Femur (tissue), 1 donor: ENCODE measurements around the gene CEMIP.

ENCODE experiments used
- DNase-seq: peaks from one replicate; pipeline ENCODE4 v3.0.0-alpha.2; 2017

Gene CEMIP, protein sequence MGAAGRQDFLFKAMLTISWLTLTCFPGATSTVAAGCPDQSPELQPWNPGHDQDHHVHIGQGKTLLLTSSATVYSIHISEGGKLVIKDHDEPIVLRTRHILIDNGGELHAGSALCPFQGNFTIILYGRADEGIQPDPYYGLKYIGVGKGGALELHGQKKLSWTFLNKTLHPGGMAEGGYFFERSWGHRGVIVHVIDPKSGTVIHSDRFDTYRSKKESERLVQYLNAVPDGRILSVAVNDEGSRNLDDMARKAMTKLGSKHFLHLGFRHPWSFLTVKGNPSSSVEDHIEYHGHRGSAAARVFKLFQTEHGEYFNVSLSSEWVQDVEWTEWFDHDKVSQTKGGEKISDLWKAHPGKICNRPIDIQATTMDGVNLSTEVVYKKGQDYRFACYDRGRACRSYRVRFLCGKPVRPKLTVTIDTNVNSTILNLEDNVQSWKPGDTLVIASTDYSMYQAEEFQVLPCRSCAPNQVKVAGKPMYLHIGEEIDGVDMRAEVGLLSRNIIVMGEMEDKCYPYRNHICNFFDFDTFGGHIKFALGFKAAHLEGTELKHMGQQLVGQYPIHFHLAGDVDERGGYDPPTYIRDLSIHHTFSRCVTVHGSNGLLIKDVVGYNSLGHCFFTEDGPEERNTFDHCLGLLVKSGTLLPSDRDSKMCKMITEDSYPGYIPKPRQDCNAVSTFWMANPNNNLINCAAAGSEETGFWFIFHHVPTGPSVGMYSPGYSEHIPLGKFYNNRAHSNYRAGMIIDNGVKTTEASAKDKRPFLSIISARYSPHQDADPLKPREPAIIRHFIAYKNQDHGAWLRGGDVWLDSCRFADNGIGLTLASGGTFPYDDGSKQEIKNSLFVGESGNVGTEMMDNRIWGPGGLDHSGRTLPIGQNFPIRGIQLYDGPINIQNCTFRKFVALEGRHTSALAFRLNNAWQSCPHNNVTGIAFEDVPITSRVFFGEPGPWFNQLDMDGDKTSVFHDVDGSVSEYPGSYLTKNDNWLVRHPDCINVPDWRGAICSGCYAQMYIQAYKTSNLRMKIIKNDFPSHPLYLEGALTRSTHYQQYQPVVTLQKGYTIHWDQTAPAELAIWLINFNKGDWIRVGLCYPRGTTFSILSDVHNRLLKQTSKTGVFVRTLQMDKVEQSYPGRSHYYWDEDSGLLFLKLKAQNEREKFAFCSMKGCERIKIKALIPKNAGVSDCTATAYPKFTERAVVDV (N-terminal part only)

DNA sequence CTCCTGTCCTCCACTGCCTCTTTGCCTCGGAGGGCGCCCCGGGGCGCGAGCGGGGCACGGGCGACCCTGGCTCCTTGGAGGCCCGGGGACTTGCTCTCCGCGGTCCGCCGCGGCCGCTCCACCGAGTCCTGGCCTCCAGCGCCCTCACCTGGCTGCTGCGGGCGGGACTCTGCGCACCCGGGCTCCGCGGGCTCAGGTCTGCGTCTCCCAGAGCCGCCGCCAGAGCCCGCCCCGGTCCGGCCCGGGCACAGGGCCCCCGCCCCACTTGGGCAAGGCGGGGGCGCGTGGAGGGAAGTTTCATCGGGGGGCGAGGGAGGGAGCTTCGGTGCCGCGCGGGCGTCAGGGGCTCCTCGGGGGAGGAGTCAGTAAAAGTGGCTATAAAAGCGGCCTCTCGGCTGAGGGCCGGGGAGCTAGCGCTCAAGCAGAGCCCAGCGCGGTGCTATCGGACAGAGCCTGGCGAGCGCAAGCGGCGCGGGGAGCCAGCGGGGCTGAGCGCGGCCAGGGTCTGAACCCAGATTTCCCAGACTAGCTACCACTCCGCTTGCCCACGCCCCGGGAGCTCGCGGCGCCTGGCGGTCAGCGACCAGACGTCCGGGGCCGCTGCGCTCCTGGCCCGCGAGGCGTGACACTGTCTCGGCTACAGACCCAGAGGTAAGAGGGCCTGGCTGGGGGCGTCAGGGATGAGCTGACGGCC is at the start of gene CEMIP:
CEMIP (plus strand) TSS at position 407 of the 694 bp plus-strand sequence. CDS start 94,510 bp downstream, outside the sequence.
- DNase-seq, result peak; percentile 85

DNA sequence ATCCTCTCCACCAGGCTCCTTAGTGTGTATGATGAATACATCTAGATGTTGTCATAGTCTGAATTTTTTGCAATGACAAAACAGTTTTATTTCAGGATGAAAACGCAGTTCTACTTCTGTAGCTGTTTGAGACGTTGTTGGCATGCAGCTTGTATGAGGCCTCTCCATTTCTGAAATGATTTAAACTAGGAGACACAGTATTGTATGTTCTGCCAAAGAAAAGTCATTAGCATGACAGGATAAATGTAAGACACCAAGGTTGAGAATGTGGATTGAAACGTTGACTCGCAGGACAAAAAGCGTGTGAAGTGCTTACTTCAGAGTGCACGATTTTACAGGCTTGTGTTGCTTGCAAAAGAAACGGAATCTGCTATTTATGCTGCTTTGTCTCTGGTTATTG is 48.8 kb upstream of the CEMIP start:
- no peak for DNase-seq

DNA sequence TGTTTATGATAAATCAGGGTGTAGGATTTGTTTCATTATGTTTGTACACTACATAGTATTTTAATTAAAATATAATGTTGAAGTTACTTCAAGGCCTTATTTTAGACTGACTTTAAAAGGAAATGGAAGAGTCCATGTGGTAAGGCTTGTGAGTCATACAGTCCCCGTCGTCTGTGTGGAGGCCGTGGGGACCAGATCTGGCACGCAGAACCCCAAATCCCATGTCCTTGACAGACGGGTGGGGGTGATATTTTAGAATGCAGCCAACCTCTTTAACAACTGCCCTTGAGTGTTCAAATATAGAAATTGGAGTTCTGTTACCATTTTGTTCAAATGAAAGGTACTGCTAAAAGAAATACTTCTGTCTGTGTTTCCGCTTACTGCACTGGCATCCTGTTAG is 48.2 kb upstream of the CEMIP start:
- no peak for DNase-seq

DNA sequence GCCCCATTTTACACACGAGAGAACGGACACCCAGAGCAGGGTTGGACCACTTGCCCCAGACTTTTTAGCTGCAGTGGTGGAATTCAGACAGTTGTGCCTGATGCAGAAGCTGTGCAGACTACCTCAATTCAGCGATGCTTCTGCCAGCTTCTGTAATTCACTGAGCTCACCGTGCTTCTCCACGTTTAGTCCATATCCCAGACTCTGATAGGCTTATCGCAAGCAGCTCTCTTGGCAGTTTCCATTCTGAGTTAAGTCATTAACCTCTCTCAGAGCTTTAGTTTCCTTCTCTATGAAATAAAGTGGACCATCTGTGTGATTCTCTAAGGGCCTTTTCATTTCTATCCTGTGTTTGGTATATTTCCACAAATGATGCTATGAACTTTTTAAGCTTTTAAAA is 47.0 kb upstream of the CEMIP start:
- DNase-seq, result no peak

DNA sequence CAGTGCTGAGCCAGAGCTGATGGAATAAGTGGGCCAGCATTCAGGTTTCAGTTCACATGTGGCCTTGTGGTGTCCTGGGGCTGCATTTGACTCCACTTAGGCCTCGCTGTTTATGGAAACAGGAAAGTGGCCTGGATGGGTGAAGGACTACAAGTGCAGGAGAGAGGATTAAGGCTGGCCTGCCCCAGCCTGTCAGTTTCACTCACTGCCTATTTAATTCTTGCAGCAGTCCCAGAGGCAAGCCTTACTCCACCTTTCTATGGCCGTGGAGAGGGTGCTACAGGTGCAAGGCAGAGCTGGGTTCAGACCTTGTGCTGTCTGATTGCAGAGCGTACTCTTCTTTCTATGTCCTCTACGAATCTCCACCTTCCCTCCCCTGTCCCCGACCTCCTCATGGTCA is 46.4 kb upstream of the CEMIP start:
- no peak for DNase-seq

DNA sequence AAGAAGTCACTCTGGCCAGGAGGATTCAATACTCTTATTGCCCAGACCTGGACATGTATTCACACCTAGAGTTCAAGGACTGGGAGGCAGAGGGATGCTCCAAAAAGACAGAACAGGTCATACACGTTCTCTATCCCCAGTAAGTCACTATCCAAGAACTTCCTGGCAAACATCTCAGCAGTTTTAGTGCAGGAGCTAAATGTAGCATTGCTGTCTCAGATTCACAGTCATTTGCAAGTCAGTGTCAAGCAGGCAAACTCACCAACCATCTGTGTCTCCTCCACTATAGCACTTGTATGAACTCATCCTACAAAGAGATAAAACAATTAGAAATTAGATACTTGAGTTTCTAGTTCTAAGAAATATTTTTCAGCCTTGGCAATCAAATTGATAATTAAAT is 45.7 kb upstream of the CEMIP start:
- DNase-seq, result no peak

DNA sequence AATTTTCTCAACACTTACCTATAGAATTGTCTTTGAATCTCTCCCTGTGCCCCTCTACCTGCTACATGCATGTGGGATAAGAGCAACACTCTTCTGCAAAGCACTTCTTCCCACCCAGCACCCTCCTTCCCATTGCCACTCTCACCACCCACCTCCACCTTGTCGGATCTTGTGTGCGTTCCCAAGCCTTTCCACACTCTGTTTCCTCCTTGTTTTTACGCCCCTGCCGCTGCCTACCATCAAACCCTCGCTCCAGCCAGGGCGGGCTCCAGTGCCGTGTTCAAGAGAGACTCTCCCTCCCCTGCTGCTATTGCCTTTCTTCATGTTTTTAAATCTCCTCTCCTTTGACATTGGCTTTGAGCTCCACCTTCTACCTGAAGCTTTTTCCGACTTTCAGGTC is 43.8 kb upstream of the CEMIP start:
- DNase-seq, result no peak

DNA sequence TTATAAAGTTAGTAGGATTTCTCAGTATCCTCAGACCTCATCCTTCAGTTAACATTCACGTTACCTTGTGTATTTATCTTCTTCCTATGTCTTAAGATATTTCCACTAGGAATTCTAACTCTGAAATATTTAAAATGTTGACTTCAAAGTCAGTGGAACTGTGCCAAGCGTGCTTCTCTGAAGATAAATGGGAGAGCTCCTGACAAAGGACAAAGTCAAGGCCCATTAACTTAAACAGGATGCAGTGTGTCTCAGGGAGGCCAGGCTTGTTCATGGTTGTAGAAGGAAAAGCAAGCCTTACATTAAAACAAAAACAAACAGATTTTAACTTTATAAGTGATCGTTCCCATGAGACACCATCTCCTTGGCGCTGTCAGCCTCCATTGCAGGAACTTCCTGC is 42.6 kb upstream of the CEMIP start:
- no peak for DNase-seq

DNA sequence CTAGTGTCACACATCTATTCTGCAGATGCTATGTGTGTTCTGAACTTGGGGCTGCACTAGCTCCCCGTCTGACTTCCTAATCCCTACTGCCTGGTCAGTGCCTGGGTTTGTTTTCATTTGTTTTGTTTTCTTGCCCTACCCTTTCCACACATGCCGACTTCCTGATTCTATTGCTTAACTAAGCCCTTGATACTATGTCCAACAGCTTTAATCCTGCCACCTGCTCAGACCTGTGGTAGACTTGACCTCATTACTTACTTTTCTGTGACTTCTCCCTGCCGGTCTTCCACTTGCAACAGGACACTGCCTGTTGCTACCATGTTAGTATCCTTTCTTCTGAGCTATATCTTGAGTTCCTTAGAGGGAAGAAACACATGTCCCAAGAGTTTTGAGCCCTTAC is 39.3 kb upstream of the CEMIP start:
- no peak for DNase-seq

DNA sequence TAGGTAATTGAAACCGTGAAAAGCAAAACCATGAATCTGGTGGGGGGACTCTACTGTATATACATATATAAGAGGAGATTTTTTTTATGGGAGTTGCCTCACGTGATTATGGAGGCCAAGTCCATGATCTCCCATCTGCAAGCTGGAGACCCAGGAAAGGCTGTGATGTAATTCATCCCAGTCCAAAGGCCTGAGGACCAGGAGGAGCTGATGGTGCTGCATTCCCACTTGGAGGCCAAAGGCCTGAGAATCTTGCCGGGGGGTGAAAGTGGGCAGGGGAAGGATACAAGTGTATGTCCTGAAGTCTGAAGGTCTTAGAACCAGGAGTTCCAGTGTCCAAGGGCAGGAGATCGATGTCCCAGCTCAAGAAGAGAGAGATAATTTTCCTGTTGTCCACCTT is 37.1 kb upstream of the CEMIP start:
- no peak for DNase-seq

DNA sequence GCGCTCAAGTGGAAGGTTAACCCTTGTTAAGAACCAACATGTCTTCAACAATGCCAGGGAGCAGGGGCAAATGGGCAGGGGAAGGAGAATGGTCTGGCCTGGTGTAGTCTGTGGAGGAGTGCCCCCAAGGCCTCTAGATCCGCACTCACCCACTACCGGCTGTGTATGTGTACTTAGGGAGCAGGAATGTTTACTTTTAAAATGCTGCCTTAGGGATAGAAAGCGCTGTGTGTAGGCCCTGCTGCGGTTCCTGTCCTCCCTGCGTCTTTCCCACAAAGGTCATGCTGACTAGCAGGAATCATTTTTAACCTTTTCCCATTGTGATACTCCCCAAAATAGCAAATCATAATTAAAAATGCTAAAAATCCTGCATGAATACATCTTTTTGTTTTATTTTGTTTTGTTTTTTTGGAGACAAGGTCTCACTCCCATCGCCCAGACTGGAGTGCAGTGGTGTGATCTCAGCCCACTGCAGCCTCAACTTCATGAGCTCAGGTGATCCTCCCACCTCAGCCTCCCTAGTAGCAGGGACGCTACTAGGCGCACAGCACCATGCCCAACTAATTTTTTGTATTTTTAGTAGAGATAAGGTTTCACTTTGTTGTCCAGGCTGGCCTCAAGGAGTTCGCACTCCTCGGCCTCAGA is 35.9 kb upstream of the CEMIP start:
- DNase-seq, result no peak

DNA sequence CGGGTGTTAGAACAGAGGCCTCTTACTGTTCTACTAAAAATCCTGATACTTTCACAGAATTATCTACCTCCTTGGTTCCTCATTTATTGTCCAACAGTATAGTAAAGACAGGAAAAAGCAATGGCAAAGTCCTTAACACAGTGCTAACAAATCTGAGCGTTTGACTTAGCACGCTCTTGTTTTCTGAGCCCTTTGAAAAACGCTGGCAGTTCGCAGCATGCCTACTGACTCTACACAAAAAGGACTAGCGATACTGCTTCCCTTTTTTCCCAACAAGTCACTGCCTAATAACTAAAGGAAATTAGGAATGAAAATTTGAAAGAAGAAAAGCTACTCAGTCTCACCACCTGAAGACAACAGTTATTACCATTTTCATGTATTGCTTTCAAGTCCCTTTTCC is 34.8 kb upstream of the CEMIP start:
- DNase-seq, result no peak

DNA sequence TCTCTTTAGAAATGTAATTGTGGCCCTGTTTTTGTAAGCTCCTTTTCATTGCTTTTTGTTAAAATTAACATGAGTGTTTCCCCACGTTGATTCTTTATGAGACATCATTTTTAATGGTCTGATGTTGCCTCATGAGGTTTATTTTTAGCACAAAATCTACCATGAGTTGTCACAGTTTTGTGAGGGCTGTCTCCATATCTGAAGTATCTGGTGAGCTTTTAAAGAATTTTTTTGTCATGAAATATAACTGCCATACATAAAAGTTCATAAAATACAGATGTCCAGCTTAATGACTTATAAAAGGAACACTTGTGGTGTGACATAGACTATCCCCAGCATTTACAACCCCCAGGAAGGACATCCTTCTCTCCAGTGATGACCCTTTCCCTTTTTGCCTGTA is 34.3 kb upstream of the CEMIP start:
- no peak for DNase-seq

DNA sequence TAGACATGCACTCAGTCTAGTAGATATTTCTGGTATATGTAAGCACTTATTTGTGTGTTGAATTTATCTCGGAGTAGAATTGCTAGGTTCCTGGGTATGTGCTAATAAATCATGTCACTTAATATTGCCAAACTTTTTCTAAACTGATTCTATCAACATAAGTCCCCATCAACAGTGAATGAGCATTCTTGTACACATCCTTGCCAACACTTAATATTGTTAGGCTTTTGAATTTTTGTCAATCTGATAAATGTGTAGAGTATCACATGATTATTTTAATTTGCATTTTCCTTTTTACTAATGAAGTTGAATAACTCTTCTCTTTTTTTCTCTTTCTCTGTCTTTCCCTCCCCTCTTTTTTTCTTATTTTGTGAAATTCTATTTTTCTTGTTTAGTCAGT is 33.3 kb upstream of the CEMIP start:
- no peak for DNase-seq

DNA sequence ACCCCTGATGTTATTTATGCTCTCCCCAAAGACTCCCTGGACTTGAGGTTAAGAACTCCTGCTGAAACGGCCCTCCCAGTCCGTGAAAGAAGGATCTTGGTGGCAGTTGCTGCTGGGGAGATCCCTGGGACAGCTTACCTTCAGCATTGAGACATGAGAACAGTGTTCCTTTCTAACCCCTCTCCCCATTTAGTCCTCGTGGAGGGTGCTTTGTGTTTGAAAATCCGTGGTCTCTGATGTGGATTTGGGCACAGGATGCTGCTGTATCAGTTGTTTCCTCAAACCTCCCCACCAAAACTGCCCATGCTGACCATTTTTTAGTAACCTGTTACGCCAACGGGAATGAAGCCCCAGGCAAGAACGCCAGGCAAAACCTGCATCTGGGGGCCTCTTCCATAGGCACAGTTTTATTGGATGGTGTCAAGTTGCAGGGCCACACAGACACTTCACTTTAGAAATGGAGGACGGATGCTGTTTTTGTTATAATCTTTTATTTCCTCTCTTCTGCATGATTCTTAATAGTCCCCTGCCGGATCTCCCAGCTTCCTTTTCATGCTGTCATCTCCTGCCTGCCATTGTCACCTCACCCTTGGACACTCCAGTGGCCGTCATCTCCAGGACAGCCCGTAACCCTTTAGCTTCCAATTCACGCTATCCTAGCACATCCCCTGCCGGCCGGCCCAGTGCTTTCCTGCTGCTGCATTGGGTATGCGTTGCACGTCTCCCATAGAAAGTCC is 31.7 kb upstream of the CEMIP start:
- no peak for DNase-seq

DNA sequence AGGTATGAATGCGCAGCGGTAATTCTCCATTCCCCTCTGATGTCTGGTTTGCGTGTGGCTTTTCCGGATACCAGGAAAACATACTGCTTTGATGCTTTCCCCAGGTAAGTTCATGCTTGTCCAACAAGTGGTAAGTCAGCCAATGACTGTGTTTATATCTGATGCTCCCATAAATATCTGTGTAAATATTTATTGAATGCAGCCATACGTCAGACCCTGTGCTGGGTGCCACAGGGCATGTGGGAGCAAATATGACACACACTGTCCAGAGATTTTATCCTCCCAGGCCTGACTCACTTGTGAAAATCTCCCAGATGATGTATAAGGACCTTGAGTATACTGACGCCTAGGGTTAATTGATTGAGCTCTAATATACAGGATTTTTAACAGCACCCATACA is 29.6 kb upstream of the CEMIP start:
- DNase-seq, result no peak

DNA sequence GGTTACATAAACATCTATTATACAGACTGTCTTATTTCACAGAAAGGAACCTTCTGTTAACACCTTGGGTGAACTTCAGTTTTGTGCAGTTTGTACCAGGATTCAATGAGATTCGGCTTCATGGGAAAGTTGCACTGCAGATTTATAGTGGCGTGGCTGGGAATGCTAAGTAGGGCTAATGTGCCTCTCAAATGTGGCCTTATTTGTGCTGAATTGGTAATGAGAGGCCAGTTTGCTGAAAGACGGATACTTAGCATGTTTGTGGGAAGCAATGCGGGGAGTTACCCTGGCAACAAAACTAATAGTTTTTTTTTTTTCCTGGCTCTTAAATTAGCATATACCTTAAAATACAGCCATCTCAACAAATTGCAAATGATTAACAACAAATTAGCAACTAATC is 28.6 kb upstream of the CEMIP start:
- no peak for DNase-seq

DNA sequence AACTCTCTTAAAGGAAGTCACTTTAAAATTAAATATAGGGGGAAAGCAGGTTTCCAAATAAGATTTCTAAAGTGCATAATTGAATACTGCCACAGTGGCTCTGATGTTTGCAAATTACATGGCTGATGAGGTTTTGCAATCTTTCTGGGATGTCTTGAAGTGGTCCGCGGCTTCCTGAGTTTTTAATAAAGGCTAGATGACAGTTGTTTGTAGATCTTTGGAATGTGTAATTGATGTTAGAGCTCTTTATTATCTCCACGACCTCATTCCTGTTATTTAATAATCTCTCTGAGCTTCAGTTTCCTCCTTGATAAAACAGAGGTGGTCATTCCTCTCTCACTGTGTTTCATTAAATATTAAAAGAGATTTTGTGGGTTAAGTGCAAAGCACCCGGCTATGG is 27.0 kb upstream of the CEMIP start:
- no peak for DNase-seq

DNA sequence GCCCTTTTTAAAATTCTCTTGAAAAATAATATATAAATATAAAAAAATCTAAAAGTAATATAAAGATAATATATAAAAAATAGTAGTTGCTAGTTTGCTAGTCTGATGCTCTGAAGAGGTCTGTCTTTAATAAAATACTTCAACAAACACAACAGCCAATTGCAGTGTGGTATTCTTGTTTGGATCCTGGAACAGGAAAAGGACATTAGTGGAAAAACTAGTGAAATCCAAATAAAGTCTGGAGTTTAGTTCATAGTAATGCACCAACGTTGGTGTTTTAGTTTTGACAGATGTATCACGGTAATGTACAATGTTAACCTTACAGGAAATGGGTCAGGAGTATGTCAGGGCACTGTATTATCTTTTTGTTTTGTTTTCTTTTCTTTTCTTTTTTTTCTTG is 26.0 kb upstream of the CEMIP start:
- no peak for DNase-seq

DNA sequence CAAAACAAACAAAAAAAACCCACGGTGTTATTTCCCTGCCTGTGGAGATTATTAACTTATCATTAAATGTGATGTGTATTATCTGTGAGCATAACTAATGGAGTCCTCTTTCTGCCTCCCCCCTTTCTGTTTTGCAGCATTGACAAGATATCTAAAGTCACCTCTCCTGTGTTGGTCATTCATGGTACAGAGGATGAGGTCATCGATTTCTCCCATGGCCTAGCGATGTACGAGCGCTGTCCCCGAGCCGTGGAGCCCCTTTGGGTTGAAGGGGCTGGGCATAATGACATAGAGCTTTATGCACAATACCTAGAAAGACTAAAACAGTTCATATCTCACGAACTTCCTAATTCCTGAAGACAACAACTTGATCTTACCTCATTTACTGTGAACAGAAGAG is 25.2 kb upstream of the CEMIP start:
- DNase-seq, result no peak

DNA sequence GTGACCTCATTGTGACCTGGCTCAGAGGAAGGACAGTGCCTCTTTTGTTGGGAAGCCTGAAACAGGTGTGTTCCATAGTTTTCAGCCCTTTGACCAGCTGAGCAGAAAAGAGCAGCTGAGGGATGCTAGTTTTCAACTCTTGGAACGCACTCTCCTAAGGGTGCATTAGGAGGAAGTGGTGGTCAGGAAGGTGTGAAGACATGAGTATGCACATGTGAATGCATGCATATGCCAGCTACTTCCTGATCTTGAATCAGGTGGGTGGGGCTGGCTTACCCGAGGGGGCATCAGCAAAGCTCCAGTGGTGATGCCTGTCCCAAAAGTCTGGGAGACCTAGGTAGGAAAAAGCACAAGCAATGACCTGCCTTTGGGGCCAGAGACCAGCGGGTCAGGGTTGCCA is 23.3 kb upstream of the CEMIP start:
- DNase-seq, result no peak
